ENCODE results near the gene ALKBH2.

DNA sequence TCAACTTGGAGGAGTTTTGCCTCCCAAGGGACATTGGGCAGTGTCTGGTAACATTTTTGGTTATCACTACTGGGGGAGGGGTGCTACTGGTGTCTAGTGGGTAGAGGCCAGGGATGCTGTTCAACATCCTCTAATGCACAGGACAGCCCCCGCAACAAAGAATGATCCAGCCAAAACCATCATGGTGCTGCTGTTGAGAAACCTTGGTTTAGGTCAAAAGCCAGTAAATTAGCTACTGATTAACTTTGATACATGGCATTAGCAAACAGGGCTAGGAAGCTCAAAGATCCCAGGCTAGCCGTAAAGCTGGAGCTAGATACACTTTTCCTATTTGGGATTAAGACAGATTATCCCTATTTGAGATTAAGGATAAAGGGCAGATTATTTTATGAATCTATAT lies 8.8 kb downstream of the ALKBH2 start:
- no peak for TF ChIP-seq POLR2AphosphoS5 (IDR thresholded peaks at IDR 0.05; ENCODE audit: low read depth, low read length)
- TF ChIP-seq, protein P1, sequence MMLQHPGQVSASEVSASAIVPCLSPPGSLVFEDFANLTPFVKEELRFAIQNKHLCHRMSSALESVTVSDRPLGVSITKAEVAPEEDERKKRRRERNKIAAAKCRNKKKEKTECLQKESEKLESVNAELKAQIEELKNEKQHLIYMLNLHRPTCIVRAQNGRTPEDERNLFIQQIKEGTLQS (IDR thresholded peaks at IDR 0.05; ENCODE audit: insufficient read depth, low read depth, low read length) = no peak
- TF ChIP-seq POLR2A (IDR thresholded peaks at IDR 0.05; ENCODE audit: control extremely low read depth in 1 of 2, low read depth in 2 of 2, low read length in 2 of 2) = no peak

Measured in H1 (cell line).